ENCODE data around the gene IFFO2. TPM values are rescaled to one million over a fixed set of nuclear protein-coding genes. Genes with fewer than 3 reads are reported as not detected.
"Not testable (repeated sequence)": the region's sequence is repeated elsewhere in the genome, so short reads cannot be mapped to it uniquely, and the experiment has no call there.

IFFO2 gene
- total RNA-seq, 1 donor from 2014 or later, result 9.8 TPM

DNA sequence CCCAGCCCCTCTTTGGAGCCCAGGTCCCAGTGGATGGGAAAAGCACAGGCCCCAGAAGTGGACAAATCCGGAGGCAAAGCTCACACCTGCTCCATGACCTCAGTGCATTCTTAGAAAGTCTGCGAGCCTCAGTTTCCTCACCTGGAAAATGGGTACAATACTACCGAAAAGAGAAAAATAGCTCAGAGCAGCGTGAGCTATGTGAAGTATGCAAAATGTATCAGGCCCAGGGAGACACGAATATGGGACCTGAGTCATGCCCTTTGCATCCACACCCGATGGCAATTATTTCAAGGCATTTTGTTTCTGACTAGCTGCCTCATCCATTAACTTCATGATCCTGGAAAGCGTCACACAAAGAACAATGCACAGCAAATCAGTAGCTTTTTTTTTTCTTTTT, 63.4 kb downstream of the IFFO2 start:
- TF ChIP-seq, protein P1, sequence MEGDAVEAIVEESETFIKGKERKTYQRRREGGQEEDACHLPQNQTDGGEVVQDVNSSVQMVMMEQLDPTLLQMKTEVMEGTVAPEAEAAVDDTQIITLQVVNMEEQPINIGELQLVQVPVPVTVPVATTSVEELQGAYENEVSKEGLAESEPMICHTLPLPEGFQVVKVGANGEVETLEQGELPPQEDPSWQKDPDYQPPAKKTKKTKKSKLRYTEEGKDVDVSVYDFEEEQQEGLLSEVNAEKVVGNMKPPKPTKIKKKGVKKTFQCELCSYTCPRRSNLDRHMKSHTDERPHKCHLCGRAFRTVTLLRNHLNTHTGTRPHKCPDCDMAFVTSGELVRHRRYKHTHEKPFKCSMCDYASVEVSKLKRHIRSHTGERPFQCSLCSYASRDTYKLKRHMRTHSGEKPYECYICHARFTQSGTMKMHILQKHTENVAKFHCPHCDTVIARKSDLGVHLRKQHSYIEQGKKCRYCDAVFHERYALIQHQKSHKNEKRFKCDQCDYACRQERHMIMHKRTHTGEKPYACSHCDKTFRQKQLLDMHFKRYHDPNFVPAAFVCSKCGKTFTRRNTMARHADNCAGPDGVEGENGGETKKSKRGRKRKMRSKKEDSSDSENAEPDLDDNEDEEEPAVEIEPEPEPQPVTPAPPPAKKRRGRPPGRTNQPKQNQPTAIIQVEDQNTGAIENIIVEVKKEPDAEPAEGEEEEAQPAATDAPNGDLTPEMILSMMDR (IDR thresholded peaks at IDR 0.05), result no peak
- H3K27ac ChIP-seq, result no peak overlapping the region
- DNase-seq, result no peak
- no peak for ATAC-seq
- intact Hi-C loops (cut with DNase I), result no loop called here
- H3K27me3 ChIP-seq (ENCODE audit: low read depth), result no peaks in the 10 kb centered on the region
- no peaks in the 10 kb centered on the region for H3K9me3 ChIP-seq
- H3K4me3 ChIP-seq, result no peak overlapping the region
- H3K36me3 ChIP-seq, result peaks cover 4% of the 10 kb centered on the region
- no peaks in the 10 kb centered on the region for H3K4me1 ChIP-seq

DNA sequence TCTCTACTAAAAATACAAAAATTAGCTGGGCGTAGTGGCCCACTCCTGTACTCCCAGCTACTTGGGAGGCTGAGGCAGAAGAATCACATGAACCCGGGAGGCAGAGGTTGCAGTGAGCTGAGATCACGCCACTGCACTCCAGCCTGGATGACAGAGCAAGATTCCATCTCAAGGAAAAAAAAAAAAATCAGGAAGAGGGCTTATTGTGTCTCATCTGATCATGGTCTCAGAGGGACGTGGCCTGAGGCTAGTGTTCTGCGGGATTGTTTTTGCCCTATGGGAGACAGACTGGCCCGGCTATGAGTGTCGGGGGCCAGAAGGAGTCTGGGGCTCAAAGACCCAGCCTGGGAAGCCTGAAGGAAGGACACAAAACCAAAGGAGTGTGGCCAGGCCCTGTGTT, 64.6 kb downstream of the IFFO2 start:
- intact Hi-C loops (cut with DNase I); DNase-seq; H3K9me3 ChIP-seq; ATAC-seq; H3K27ac ChIP-seq; H3K4me1 ChIP-seq; H3K36me3 ChIP-seq; H3K4me3 ChIP-seq; H3K27me3 ChIP-seq (ENCODE audit: low read depth): not testable (repeated sequence)

DNA sequence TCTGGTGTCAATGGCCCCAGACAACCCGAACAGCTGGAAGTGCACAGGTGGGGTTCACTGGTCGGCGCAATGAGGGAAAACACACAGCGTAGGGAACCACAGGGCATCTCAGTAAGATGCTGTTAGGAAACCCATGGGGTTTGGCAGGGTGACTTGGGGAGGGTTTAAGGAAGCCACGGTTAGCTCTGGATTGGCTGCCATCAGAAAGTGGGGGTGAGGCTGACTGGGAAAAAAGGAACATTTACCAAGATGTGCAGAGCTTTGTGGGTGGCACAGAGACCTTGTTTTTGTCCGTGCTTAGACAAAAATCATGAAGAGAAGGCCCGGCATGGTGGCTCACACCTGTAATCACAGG, 65.1 kb downstream of the IFFO2 start:
- H3K4me1 ChIP-seq, result no peaks in the 10 kb centered on the region
- no peaks in the 10 kb centered on the region for H3K36me3 ChIP-seq
- TF ChIP-seq, protein P1 (IDR thresholded peaks at IDR 0.05), result no peak
- ATAC-seq (no peak), DNase-seq (no peak)
- H3K27me3 ChIP-seq (ENCODE audit: low read depth), result no peaks in the 10 kb centered on the region
- H3K9me3 ChIP-seq, result no peaks in the 10 kb centered on the region
- intact Hi-C loops (cut with DNase I), result no loop called here
- no peak overlapping the region for H3K4me3 ChIP-seq
- H3K27ac ChIP-seq, result no peak overlapping the region

DNA sequence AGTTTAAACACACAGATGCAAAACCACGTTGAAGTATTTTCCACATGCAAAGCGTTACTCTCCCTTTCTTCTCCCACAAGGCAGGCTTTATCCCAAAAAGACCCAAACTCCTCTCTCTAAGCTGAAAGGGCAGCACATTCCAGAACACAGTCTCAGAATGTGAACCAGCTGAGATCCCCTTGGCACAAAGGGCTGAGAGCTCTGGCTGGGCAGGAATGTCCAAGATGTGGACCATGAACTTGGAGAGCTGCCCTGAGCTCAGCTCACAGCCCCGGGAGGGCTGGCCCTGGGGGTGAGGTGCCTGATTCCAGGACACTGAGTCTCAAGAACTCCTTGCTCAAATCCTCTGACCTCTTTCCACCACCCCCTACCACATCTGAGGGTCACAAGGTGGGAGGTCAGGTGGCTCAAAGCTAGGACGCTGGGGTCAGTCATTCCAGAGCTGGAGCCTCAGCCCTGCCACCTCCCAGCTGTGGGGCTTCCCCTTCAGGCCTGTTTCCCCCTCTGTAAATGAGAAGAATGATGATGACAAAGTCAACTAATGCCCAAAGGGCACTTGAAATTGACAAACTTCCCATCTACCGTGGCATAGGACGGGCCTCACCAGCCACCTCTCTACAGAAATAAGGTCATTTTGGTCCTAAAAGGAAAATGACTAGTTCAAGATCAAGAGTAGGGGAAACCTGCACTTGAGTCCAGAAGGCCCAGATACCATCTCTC, 65.6 kb downstream of the IFFO2 start:
- ATAC-seq, result no peak
- Histone ChIP-seq H3K4me1 (no peaks in the 10 kb centered on the region), H3K27ac (no peak overlapping the region), H3K4me3 (no peak overlapping the region), H3K9me3 (no peaks in the 10 kb centered on the region), H3K27me3 (ENCODE audit: low read depth) (no peaks in the 10 kb centered on the region), H3K36me3 (no peaks in the 10 kb centered on the region)
- intact Hi-C loops (cut with DNase I), result no loop called here
- TF ChIP-seq, protein P1 (IDR thresholded peaks at IDR 0.05), result no peak
- DNase-seq, result no peak

DNA sequence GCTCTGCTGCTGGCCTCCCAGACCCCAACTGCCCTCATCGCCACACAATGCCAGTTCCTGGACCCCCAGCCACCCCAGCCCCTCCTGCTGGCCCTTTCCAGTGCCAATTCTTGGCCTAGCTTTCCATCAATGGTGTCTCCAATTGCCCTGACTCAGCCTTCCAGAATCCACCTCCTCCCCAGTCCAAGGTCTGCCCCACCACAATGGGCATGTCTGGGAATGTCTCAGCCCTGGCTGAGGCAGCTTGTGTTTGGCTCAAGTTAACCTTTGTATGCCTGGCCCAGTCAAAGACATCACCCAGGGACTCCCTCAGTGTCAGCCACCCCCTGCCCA, 70.5 kb downstream of the IFFO2 start:
- TF ChIP-seq, protein P1 (IDR thresholded peaks at IDR 0.05), result no peak
- Histone ChIP-seq H3K4me1 (no peaks in the 10 kb centered on the region), H3K27ac (no peak overlapping the region), H3K36me3 (peaks cover 10% of the 10 kb centered on the region), H3K27me3 (ENCODE audit: low read depth) (no peaks in the 10 kb centered on the region), H3K9me3 (no peaks in the 10 kb centered on the region), H3K4me3 (no peak overlapping the region)
- intact Hi-C loops (cut with DNase I), result no loop called here
- DNase-seq (no peak), ATAC-seq (no peak)

DNA sequence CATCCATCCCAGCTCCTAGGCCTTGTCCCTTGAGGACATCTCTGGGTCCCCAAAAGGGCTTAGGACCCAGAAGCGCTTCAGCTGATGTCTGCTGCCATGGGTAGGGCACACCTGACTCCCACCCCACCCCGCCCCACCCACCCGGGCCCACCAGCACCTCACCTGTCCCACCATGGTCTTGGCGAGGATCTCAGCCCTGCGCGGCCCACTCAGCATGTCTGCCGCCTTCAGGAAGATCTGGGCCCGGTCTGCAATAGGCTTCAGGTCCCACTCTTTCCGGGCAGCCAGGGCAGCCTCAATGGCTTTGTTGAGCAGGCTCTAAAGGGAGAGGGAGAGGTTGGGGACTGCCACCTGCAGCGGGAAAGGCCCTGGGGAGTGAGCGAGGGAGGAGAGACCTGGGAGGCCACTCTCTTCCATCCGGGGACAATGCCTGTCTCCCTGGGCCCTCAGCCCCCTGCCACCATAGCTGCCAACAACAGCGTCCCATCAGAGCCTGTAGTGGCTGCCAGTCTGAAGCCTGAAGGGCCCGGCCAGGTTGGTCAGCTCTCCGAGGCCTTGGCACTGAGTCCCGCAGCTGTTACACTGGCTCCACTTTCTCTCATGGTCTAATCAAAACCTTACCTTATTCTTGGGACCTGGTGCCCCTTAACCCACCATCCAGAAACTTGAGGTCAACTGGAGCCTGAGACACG, 71.0 kb downstream of the IFFO2 start:
- intact Hi-C loops (cut with DNase I), result no loop called here
- Histone ChIP-seq H3K4me1 (no peaks in the 10 kb centered on the region), H3K9me3 (no peaks in the 10 kb centered on the region), H3K27me3 (ENCODE audit: low read depth) (no peaks in the 10 kb centered on the region), H3K36me3 (peaks cover 10% of the 10 kb centered on the region), H3K27ac (no peak overlapping the region), H3K4me3 (no peak overlapping the region)
- DNase-seq, result no peak
- ATAC-seq, result no peak
- TF ChIP-seq, protein P1 (IDR thresholded peaks at IDR 0.05), result no peak

All from lower lobe of right lung (tissue), 2 donors.